Tibial nerve (tissue), 4 donors: ENCODE results near the gene SNAPIN. TPM values are rescaled to one million over a fixed set of nuclear protein-coding genes. Genes with fewer than 3 reads are reported as not detected.

Experiments
- DNase-seq, 2 donors: peaks; one replicate each; pipeline ENCODE4 v3.0.0-alpha.2; 2019; ENCODE audit warnings: low spot score in 2 of 2
- H3K27ac ChIP-seq, 4 donors: fragments of 200-600 bp; sonication (generic) in 3 of 4; one replicate each; pipeline ENCODE4 v1.5.1; 2017 to 2019; ENCODE audit warnings: mild to moderate bottlenecking in 1 of 4
- H3K27me3 ChIP-seq, 2 donors: fragments of 200-600 bp; sonication (generic) in 1 of 2; one replicate each; pipeline versions ENCODE4 v1.5.1 to v1.6.0; 2017 to 2019
- H3K36me3 ChIP-seq, 3 donors: fragments of 200-600 bp; sonication (generic); one replicate each; pipeline ENCODE4 v1.5.1; 2018 to 2019
- H3K4me1 ChIP-seq, 4 donors: fragments of 200-600 bp; sonication (generic) in 3 of 4; one replicate each; pipeline ENCODE4 v1.5.1; 2017 to 2019
- H3K4me3 ChIP-seq, 4 donors: fragments of 200-600 bp; sonication (generic) in 3 of 4; one replicate each; pipeline ENCODE4 v1.5.1; 2017 to 2019; ENCODE audit warnings: mild to moderate bottlenecking in 1 of 4, moderate library complexity in 1 of 4
- H3K9me3 ChIP-seq, 4 donors: fragments of 200-600 bp; sonication (generic) in 3 of 4; one replicate each; pipeline ENCODE4 v1.5.1; 2017 to 2019
- CTCF ChIP-seq, 5 experiments: fragments of 200-600 bp in 3 of 5; fragments of 450-650 bp in 2 of 5; sonication (generic) in 3 of 5; IDR thresholded peaks; one replicate each; pipeline ENCODE4 v1.5.1; 2016 to 2019; ENCODE audit warnings: antibody characterized with exemption in 5 of 5, mild to moderate bottlenecking in 3 of 5, moderate library complexity in 2 of 5
- EP300 ChIP-seq, 2 donors: sonication (generic); formaldehyde crosslinking; IDR thresholded peaks; one replicate each; pipeline ENCODE4 v1.6.1; 2017; ENCODE audit warnings: antibody characterized with exemption in 2 of 2, mild to moderate bottlenecking in 1 of 2
- POLR2A ChIP-seq, 2 donors: fragments of 450-650 bp; IDR thresholded peaks; one replicate each; pipeline ENCODE4 v1.6.1; 2017; ENCODE audit warnings: antibody characterized with exemption in 2 of 2, mild to moderate bottlenecking in 2 of 2, moderate library complexity in 2 of 2
- WGBS, 2 donors: methylation state at CpG; one replicate each; pipeline ENCODE4 v1.1.5; 2018; 5-methylcytosine and 5-hydroxymethylcytosine counted together
- total RNA-seq, 4 donors: library from RNA; depleted of rRNA; stranded (reverse); fragments of >200 nt; gene quantifications; one replicate each; pipeline ENCODE4 v1.1.0, GENCODE V29; 2016

Gene SNAPIN
- total RNA-seq, 4 donors from 2014 or later, result 34.1 to 59.9 (median 43.7) TPM

- no peak for DNase-seq
- H3K4me1 ChIP-seq, result peaks cover 0 to 64% (median 32%) of the 10 kb centered on the region in 4 donors
- H3K9me3 ChIP-seq, result no peaks in the 10 kb centered on the region
- no peak overlapping the region for H3K4me3 ChIP-seq
- no peaks in the 10 kb centered on the region for H3K27me3 ChIP-seq
- H3K27ac ChIP-seq, result peak overlapping the region in 3 of 4 donors; percentile 2 to 90 (median 3)
- WGBS, 2 donors, result 75 to 78% methylated on average over 10 of the region's 10 CpGs
- TF ChIP-seq POLR2A (IDR thresholded peaks at IDR 0.05) (no peak), CTCF (IDR thresholded peaks at IDR 0.05) (no peak), EP300 (IDR thresholded peaks at IDR 0.05) (no peak)
- H3K36me3 ChIP-seq, result peaks cover 0 to 11% (median 0%) of the 10 kb centered on the region in 3 donors
These were observed 27.2 kb upstream of the SNAPIN start for GRCh38 chr1:153631047-153632022.

GRCh38 chr1:153633161-153633753 lies 25.2 kb upstream of the SNAPIN start:
- 41% methylated on average over 18 of the region's 18 CpGs for WGBS, 2 donors
- DNase-seq, result no peak
- no peak for TF ChIP-seq CTCF (IDR thresholded peaks at IDR 0.05)
- TF ChIP-seq EP300 (IDR thresholded peaks at IDR 0.05), result no peak
- no peak for TF ChIP-seq POLR2A (IDR thresholded peaks at IDR 0.05)
- H3K4me1 ChIP-seq, result peaks cover 0 to 65% (median 27%) of the 10 kb centered on the region in 4 donors
- H3K4me3 ChIP-seq, result peak overlapping the region; percentile 29 to 97 (median 88)
- no peaks in the 10 kb centered on the region for H3K27me3 ChIP-seq
- peaks cover 0 to 31% (median 10%) of the 10 kb centered on the region in 3 donors for H3K36me3 ChIP-seq
- H3K9me3 ChIP-seq, result no peaks in the 10 kb centered on the region
- peak overlapping the region; percentile 98 to 100 (median 99) for H3K27ac ChIP-seq

- peak within 1 kb of the TSS; percentile 98 to 100 (median 99) for H3K27ac ChIP-seq
- H3K4me3 ChIP-seq, result peak within 1 kb of the TSS; percentile 81 to 97 (median 88)
- H3K4me1 ChIP-seq, result peaks cover 0 to 59% (median 27%) of the 10 kb centered on the region in 4 donors
- peaks cover 0 to 38% (median 12%) of the 10 kb centered on the region in 3 donors for H3K36me3 ChIP-seq
- DNase-seq, result peak; percentile 98 to 99
- no peaks in the 10 kb centered on the region for H3K9me3 ChIP-seq
- H3K27me3 ChIP-seq, result no peaks in the 10 kb centered on the region
- peak; percentile 95 to 97 for TF ChIP-seq EP300 (IDR thresholded peaks at IDR 0.05)
- TF ChIP-seq POLR2A (IDR thresholded peaks at IDR 0.05), result peak; percentile 76 to 94
- TF ChIP-seq CTCF (IDR thresholded peaks at IDR 0.05), result peak in 1 of 5 experiments; percentile 54
- 1% methylated on average over 40 to 45 of the region's 65 CpGs for WGBS, 2 donors
These were observed 24.5 kb upstream of the SNAPIN start, which contains the start of gene CHTOP for GRCh38 chr1:153633754-153634665. Gene CHTOP, plus strand, starts transcription at chr1:153634066. Its CDS starts 2,523 bp downstream, at chr1:153636589.

GRCh38 chr1:153635872-153636271 lies 22.6 kb upstream of the SNAPIN start:
- Histone ChIP-seq H3K36me3 (peaks cover 0 to 57% (median 18%) of the 10 kb centered on the region in 3 donors), H3K27me3 (no peaks in the 10 kb centered on the region), H3K9me3 (no peaks in the 10 kb centered on the region), H3K4me1 (peaks cover 0 to 54% (median 23%) of the 10 kb centered on the region in 4 donors), H3K27ac (peak overlapping the region in 2 of 4 donors; percentile 99), H3K4me3 (peak overlapping the region in 1 of 4 donors; percentile 97)
- TF ChIP-seq EP300 (IDR thresholded peaks at IDR 0.05), result no peak
- no peak for TF ChIP-seq CTCF (IDR thresholded peaks at IDR 0.05)
- TF ChIP-seq POLR2A (IDR thresholded peaks at IDR 0.05), result no peak
- DNase-seq, result no peak
- 89 to 90% methylated on average over 7 of the region's 7 CpGs for WGBS, 2 donors
